GM18909 (cell line): ENCODE measurements around the gene ANKRD40CL.

Source experiments
- ATAC-seq: cut with Tn5 transposase; IDR thresholded peaks from one replicate; pipeline ENCODE4 v1.9.1; 2021; ENCODE audit warnings: mild to moderate bottlenecking; ENCODE audit not compliant: unreplicated experiment, poor library complexity

The ANKRD40CL gene

GRCh38 chr17:50719924-50720794, 47.2 kb downstream of the ANKRD40CL start:
- ATAC-seq = no peak

GRCh38 chr17:50719144-50719923, 48.0 kb downstream of the ANKRD40CL start, which contains the start of gene LUC7L3:
Gene LUC7L3, plus strand, starts transcription at chr17:50719603. Its CDS starts 130 bp downstream, at chr17:50719733.
- peak; percentile 94 for ATAC-seq

DNA sequence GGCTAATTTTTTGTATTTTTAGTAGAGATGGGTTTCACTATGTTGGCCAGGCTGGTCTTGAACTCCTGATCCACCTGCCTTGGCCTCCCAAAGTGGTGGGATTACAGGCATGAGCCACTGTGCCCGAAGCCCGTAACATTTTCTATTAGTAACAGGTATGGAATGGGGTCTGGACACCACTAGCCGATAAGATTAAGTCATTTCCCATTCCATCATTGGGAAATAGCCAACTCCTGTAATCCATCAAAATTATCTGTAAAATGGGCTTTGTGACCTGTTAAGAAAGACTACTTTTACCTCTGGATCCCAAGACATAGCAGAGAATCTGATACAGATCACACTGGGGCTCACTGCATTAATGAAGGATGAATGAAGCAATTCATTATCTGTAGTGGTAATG, 51.8 kb downstream of the ANKRD40CL start:
- ATAC-seq = no peak

DNA sequence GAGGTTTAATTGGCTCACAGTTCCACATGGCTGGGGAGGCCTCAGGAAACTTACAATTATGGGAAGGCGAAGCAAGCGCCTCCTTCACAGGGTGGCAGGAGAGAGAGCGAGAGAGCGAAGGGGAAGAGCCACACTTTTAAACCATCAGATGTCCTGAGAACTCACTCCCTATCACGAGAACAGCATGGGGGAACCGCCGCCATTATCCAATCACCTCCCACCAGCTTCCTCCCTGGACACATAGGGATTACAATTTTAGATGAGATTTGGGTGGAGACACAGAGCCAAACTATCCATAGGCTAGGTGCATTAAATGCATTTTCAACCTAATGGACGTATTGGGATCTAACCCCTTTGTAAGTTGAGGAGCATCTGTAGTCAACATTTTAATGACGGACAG, 54.7 kb downstream of the ANKRD40CL start:
- ATAC-seq = no peak
